RWPE1 (cell line): ENCODE data around the gene EXOSC2.

Source experiments
- CTCF ChIA-PET: fragments of 350-600 bp; sonication (Branson Sonifier 250); formaldehyde crosslinking; extraction: SDS; loops from one replicate; lab custom pipeline; 2021; lab: Yijun Ruan, JAX
- POLR2A ChIA-PET: fragments of 400-600 bp; formaldehyde crosslinking; extraction: SDS; loops from one replicate; lab custom pipeline; 2020; ENCODE audit warnings: antibody characterized with exemption; ENCODE audit not compliant: low non-redundant PET; lab: Yijun Ruan, JAX
- DNase-seq: peaks from one replicate; pipeline ENCODE4 v3.0.0; 2012; ENCODE audit warnings: low spot score
- H3K27ac ChIP-seq: fragments of 450-650 bp; 2 replicates; pipeline ENCODE4 v1.5.1; 2017
- TF ChIP-seq, protein P1 (sequence below): fragments of 450-650 bp; conservative IDR thresholded peaks from 2 replicates; pipeline ENCODE4 v1.5.1; 2017; ENCODE audit warnings: low read depth, mild to moderate bottlenecking

EXOSC2 gene

DNA sequence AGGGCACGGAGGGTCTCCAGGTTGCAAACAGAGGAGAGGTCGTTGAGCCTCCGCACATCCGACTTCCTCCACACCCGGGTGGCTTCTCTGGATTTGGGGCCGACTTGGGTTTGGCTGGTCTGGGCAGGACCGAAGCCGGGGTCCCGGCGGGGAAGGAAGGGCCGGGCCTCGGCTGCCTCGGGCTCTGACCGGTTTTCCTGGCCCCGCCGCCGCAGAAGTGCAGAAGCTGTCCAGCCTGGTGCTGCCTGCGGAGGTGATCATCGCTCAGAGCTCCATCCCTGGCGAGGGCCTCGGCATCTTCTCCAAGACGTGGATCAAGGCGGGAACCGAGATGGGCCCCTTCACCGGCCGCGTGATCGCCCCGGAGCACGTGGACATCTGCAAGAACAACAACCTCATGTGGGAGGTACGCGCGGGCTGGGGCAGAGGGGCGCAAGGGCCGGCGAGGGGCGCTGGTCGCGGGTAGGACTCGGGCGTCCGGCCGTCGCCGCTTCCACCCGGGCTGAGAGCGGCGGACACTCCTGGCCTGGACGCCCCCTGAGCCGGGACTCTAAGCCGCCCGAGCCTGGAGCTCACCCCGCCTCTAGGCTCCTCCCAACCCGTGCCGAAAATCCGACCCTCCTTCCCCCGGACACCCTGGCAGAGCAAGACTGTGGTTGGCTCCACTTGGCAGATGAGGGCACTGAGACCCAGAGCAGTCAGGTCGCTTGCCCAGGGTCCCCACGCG lies 27.0 kb upstream of the EXOSC2 start:
- H3K27ac ChIP-seq, result no peak overlapping the region
- TF ChIP-seq, protein P1, sequence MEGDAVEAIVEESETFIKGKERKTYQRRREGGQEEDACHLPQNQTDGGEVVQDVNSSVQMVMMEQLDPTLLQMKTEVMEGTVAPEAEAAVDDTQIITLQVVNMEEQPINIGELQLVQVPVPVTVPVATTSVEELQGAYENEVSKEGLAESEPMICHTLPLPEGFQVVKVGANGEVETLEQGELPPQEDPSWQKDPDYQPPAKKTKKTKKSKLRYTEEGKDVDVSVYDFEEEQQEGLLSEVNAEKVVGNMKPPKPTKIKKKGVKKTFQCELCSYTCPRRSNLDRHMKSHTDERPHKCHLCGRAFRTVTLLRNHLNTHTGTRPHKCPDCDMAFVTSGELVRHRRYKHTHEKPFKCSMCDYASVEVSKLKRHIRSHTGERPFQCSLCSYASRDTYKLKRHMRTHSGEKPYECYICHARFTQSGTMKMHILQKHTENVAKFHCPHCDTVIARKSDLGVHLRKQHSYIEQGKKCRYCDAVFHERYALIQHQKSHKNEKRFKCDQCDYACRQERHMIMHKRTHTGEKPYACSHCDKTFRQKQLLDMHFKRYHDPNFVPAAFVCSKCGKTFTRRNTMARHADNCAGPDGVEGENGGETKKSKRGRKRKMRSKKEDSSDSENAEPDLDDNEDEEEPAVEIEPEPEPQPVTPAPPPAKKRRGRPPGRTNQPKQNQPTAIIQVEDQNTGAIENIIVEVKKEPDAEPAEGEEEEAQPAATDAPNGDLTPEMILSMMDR, result no peak
- POLR2A ChIA-PET, result no interaction called here
- CTCF ChIA-PET, result interaction anchor here (0.7 to 1.3 kb wide), 4 partner anchors 10 to 240 kb away, joined by 3 to 6 read pairs (median 5); no protein-coding TSS in a partner anchor
- no peak for DNase-seq

DNA sequence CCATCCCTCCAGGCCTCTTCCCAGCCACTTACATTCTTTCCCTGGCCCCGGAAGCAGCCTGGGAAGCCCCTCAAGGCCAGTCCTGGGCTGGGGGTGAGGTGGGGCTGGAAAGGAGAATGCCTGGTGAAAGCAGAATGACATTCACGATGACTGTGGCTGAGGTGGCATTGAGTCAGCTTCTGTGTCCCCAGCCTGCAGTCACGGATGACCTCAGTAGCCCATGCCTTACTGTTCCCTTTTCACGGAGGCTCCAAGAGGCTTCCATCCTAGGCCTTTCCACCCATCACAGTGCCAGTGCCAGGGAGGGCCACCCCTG lies 26.5 kb upstream of the EXOSC2 start:
- H3K27ac ChIP-seq, result no peak overlapping the region
- TF ChIP-seq, protein P1, result no peak
- ChIA-PET CTCF (no interaction called here), POLR2A (no interaction called here)
- DNase-seq, result no peak

GRCh38 chr9:130668196-130668595 lies 25.4 kb upstream of the EXOSC2 start:
- POLR2A ChIA-PET, result no interaction called here
- CTCF ChIA-PET, result interaction anchor here (0.6 to 1.1 kb wide), 3 partner anchors 11 to 222 kb away, joined by 3 read pairs; no protein-coding TSS in a partner anchor
- TF ChIP-seq, protein P1, result no peak

GRCh38 chr9:130668659-130669058 lies 24.9 kb upstream of the EXOSC2 start:
- CTCF ChIA-PET, result interaction anchor here (0.7 kb wide), 1 partner anchor 11 kb away, joined by 3 read pairs; no protein-coding TSS in a partner anchor

More at GRCh38 chr9:130668196-130668595, 25.4 kb upstream of the EXOSC2 start:
- H3K27ac ChIP-seq, result no peak overlapping the region
- no peak for DNase-seq

DNA sequence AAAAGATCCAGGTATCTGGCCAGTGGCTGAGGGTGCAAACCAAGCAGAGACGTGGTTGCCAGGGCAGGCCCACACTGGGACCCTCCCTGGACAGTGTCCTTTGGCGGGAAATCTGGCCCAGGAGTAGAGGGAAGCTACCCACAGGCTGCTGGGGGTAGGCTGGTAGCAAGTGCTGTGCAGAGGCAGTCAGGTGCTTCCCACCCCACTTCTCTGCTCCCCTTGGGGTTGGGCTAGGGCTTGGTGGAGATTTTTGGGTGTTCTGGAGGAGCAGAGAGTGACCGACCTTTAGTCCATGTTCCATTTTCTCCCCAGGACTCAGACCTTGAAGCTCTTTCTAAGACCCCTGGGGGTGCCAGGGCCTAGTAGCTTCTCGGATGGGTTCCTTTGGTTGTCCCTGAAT lies 23.6 kb upstream of the EXOSC2 start:
- ChIA-PET POLR2A (no interaction called here), CTCF (interaction anchor here (0.6 kb wide), 1 partner anchor 174 kb away, joined by 3 read pairs; no protein-coding TSS in a partner anchor)
- TF ChIP-seq, protein P1, result no peak
- no peak for DNase-seq
- no peak overlapping the region for H3K27ac ChIP-seq

More at GRCh38 chr9:130668659-130669058, 24.9 kb upstream of the EXOSC2 start:
- no peak for DNase-seq
- POLR2A ChIA-PET, result no interaction called here
- TF ChIP-seq, protein P1, result no peak
- no peak overlapping the region for H3K27ac ChIP-seq

GRCh38 chr9:130670644-130671043 lies 22.9 kb upstream of the EXOSC2 start:
- CTCF ChIA-PET, result interaction anchor here (0.6 kb wide), 1 partner anchor 928 kb away, joined by 3 read pairs; no protein-coding TSS in a partner anchor
- DNase-seq, result no peak
- no peak overlapping the region for H3K27ac ChIP-seq
- TF ChIP-seq, protein P1, result no peak
- POLR2A ChIA-PET, result no interaction called here
